Colonic mucosa (tissue), 4 donors: ENCODE measurements around the gene ANKHD1. TPM values are rescaled to one million over a fixed set of nuclear protein-coding genes. Genes with fewer than 3 reads are reported as not detected.

Source experiments
- DNase-seq: peaks from one replicate; pipeline ENCODE4 v3.0.0-alpha.2; 2020
- H3K27ac ChIP-seq: fragments of 200-600 bp; one replicate; pipeline ENCODE4 v1.8.0; 2021
- H3K27me3 ChIP-seq: fragments of 200-600 bp; one replicate; pipeline ENCODE4 v1.8.0; 2021
- H3K36me3 ChIP-seq: fragments of 200-600 bp; one replicate; pipeline ENCODE4 v1.8.0; 2021
- H3K4me1 ChIP-seq: fragments of 200-600 bp; one replicate; pipeline ENCODE4 v1.8.0; 2021; ENCODE audit warnings: mild to moderate bottlenecking
- H3K4me3 ChIP-seq: fragments of 200-600 bp; one replicate; pipeline ENCODE4 v1.8.0; 2021
- H3K9ac ChIP-seq, 2 donors: one replicate each; pipeline ENCODE4 v1.7.0; 2013; ENCODE audit warnings: control low read depth in 2 of 2, low read depth in 2 of 2, low read length in 2 of 2
- H3K9me3 ChIP-seq: fragments of 200-600 bp; one replicate; pipeline ENCODE4 v1.8.0; 2021
- intact Hi-C: fragments of 100-400 bp; cut with DNase I; formaldehyde crosslinking; loops from one replicate; pipeline ENCODE4 v1.14.1; 2022
- total RNA-seq, 2 donors: library from RNA; stranded (reverse); fragmentation: NEBNext Ultra II Directional in 1 of 2; extraction: Animal tissue kit (Norgen Biotek cat#: 25700) in 1 of 2; gene quantifications; one replicate each; pipeline ENCODE4 v1.2.1, GENCODE V29; 2021
- TF ChIP-seq, protein P1 (sequence below): fragments of 200-600 bp; IDR thresholded peaks from one replicate; pipeline ENCODE4 v1.8.0; 2022; ENCODE audit warnings: antibody characterized with exemption, mild to moderate bottlenecking
- donor health status: healthy.
- donor health status: DM: no; HTN: no; CAD: no.
- donor health status: DM: no; HTN: no; CAD: no.

ANKHD1 gene
- total RNA-seq, 2 donors from 2014 or later = 108 to 115 TPM

DNA sequence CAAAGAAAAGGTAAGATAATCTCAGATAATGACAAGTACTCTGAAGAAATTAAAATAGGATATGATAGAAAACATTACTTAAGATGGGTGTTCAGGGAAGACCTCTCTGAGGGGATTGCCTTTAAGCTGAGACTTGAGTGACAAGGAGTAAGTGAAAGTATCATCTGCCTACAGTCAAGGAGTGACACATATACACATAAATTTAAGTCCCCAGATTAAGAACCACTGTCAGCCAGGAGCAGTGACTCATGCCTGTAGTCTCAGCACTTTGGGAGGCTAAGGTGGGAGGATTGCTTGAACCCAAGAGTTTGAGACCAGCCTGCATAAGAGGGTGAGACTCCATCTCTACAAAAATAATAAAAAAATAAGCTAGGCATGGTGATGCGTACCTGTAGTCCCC, 19.7 kb upstream of the ANKHD1 start:
- TF ChIP-seq, protein P1, sequence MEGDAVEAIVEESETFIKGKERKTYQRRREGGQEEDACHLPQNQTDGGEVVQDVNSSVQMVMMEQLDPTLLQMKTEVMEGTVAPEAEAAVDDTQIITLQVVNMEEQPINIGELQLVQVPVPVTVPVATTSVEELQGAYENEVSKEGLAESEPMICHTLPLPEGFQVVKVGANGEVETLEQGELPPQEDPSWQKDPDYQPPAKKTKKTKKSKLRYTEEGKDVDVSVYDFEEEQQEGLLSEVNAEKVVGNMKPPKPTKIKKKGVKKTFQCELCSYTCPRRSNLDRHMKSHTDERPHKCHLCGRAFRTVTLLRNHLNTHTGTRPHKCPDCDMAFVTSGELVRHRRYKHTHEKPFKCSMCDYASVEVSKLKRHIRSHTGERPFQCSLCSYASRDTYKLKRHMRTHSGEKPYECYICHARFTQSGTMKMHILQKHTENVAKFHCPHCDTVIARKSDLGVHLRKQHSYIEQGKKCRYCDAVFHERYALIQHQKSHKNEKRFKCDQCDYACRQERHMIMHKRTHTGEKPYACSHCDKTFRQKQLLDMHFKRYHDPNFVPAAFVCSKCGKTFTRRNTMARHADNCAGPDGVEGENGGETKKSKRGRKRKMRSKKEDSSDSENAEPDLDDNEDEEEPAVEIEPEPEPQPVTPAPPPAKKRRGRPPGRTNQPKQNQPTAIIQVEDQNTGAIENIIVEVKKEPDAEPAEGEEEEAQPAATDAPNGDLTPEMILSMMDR = no peak
- intact Hi-C loops = no loop called here
- no peak overlapping the region for H3K9ac ChIP-seq
- no peak for DNase-seq
- peaks cover 4% of the 10 kb centered on the region for H3K4me1 ChIP-seq
- H3K4me3 ChIP-seq = no peak overlapping the region
- no peaks in the 10 kb centered on the region for H3K9me3 ChIP-seq
- no peaks in the 10 kb centered on the region for H3K36me3 ChIP-seq
- H3K27me3 ChIP-seq = no peaks in the 10 kb centered on the region
- H3K27ac ChIP-seq = peak overlapping the region; percentile 4

DNA sequence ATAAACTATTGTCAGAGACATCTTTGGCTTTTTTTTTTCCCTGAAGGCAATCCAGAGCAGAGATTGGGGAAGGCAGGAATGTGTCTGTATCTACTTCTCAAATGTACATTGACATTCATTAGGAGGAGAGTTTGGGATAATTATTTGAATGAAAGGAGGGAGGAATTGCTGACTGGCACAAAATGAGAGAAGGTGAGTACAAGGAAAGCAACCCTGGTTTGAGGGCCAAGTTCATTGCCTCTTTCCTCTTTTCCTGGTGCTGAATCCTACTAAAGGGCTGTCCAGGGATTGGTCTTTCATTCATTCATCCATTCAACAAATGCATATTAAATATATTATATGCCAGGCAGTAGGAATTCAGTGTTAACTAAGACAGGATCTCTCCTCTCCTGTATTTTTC, 18.8 kb upstream of the ANKHD1 start:
- Histone ChIP-seq H3K4me1 (peaks cover 4% of the 10 kb centered on the region), H3K27ac (peak overlapping the region; percentile 4), H3K4me3 (no peak overlapping the region), H3K9ac (no peak overlapping the region), H3K9me3 (no peaks in the 10 kb centered on the region), H3K27me3 (no peaks in the 10 kb centered on the region), H3K36me3 (no peaks in the 10 kb centered on the region)
- no peak for DNase-seq
- intact Hi-C loops = no loop called here
- TF ChIP-seq, protein P1 = no peak

DNA sequence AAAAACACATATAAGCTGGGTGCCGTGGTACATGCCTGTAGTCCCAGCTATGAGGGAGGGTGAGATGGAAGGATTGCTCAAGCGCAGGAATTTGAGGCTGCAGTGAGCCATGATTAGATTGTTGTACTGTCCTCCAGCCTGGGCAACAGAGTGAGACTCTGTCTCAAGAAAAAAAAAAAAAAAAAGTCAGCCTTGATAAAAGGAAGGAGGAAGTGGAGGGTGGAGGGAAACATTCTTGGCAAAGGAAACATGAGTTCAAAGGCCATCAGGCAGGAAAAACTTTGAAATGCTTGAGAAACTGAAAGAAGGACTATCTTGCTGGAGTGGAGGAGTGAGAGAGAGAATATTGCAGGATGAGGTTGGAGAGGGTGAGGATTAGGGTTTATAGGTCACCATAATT, 18.3 kb upstream of the ANKHD1 start:
- H3K9ac ChIP-seq = no peak overlapping the region
- no peaks in the 10 kb centered on the region for H3K36me3 ChIP-seq
- no peak overlapping the region for H3K4me3 ChIP-seq
- no peak overlapping the region for H3K27ac ChIP-seq
- intact Hi-C loops = no loop called here
- H3K27me3 ChIP-seq = no peaks in the 10 kb centered on the region
- no peaks in the 10 kb centered on the region for H3K9me3 ChIP-seq
- TF ChIP-seq, protein P1 = no peak
- H3K4me1 ChIP-seq = peaks cover 4% of the 10 kb centered on the region
- DNase-seq = peak; percentile 55

DNA sequence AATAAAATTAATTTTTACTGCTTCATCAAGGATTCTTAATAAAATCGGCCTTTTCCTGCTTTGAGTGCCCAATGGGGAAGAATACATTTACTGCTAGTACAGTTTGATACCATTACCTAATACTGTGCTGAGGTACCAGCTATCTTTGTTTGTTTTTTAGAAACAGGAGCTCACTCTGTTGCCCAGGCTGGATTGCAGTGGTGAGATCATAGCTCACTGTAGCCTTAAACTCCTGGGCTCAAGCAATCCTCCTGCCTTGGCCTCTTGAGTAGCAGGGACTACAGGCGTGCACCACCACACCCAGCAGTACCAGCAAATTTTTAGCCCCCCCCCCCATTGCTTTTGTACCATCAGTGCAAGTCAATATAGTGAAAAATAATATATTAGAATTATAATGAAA, 13.6 kb upstream of the ANKHD1 start:
- Histone ChIP-seq H3K4me1 (peaks cover 2% of the 10 kb centered on the region), H3K4me3 (no peak overlapping the region), H3K9ac (no peak overlapping the region), H3K9me3 (no peaks in the 10 kb centered on the region), H3K36me3 (no peaks in the 10 kb centered on the region), H3K27me3 (no peaks in the 10 kb centered on the region), H3K27ac (no peak overlapping the region)
- intact Hi-C loops = no loop called here
- no peak for DNase-seq
- TF ChIP-seq, protein P1 = no peak

DNA sequence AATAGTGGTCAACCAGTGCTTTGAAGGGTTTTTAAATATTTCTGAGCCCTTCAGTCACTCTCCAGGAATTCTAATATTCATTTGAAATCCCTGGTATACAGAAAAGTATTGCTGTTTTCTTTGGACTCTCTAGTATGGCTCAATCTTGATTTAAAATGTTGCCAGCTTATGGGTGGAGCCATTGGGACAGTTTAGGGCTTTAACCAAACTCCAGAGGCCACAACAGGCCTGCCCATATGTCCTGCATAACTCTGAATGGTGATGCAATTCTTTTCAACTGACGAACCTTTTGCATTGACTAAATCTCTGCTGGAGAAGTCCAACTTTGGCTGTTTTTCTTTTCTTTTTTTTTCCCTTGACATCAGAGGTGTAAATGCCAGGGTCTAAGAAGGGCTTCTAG, 10.3 kb upstream of the ANKHD1 start:
- TF ChIP-seq, protein P1 = no peak
- H3K27ac ChIP-seq = no peak overlapping the region
- H3K4me3 ChIP-seq = no peak overlapping the region
- no peaks in the 10 kb centered on the region for H3K27me3 ChIP-seq
- H3K9ac ChIP-seq = no peak overlapping the region
- no peaks in the 10 kb centered on the region for H3K4me1 ChIP-seq
- DNase-seq = no peak
- intact Hi-C loops = no loop called here
- no peaks in the 10 kb centered on the region for H3K9me3 ChIP-seq
- H3K36me3 ChIP-seq = no peaks in the 10 kb centered on the region

DNA sequence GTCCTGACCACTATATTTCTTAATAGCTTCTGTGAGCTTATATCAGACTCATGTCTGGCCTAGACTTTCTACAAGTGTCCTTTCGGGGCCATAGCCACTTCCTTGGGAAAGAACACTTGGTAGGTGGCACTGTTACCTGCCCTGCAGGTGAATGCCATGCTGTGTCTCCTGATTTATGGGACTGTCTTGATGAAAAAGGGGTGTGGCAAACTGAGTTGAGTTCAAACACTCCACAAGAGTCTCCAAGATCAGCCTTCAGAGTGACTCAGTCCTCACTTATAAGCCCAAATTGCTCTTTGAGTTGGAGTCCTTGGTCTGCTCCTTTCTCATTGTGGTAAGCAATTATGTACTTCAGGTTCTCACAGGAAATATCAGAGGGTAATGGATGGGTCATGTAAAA, 9.9 kb upstream of the ANKHD1 start:
- intact Hi-C loops = no loop called here
- Histone ChIP-seq H3K9ac (no peak overlapping the region), H3K4me3 (no peak overlapping the region), H3K27ac (no peak overlapping the region), H3K4me1 (no peaks in the 10 kb centered on the region), H3K27me3 (no peaks in the 10 kb centered on the region), H3K9me3 (no peaks in the 10 kb centered on the region), H3K36me3 (no peaks in the 10 kb centered on the region)
- DNase-seq = no peak
- TF ChIP-seq, protein P1 = no peak
